Hepatocyte (in vitro differentiated cells): Measurements from ENCODE around the gene KSR2. TPM values are rescaled to one million over a fixed set of nuclear protein-coding genes. Genes with fewer than 3 reads are reported as not detected.

Experiments
- DNase-seq: peaks from one replicate; pipeline ENCODE4 v3.0.0-alpha.2; 2016; ENCODE audit warnings: low spot score
- H2AFZ ChIP-seq: fragments of 200-600 bp; sonication (generic); 2 replicates; pipeline ENCODE4 v1.6.0; 2016; ENCODE audit warnings: antibody characterized with exemption, mild to moderate bottlenecking
- H3K27ac ChIP-seq: fragments of 200-600 bp; sonication (generic); 2 replicates; pipeline ENCODE4 v1.5.1; 2016; ENCODE audit warnings: mild to moderate bottlenecking
- H3K27me3 ChIP-seq: fragments of 200-600 bp; sonication (generic); 2 replicates; pipeline ENCODE4 v1.6.1; 2016
- H3K36me3 ChIP-seq: fragments of 200-600 bp; sonication (generic); replicated peaks from 2 replicates; pipeline ENCODE4 v1.5.1; 2016; ENCODE audit warnings: low read depth; ENCODE audit not compliant: insufficient read depth
- H3K4me1 ChIP-seq: fragments of 200-600 bp; sonication (generic); 2 replicates; pipeline ENCODE4 v1.5.1; 2016; ENCODE audit warnings: mild to moderate bottlenecking, moderate library complexity; ENCODE audit not compliant: insufficient read depth
- H3K4me2 ChIP-seq: fragments of 200-600 bp; sonication (generic); 2 replicates; pipeline ENCODE4 v1.6.0; 2016
- H3K4me3 ChIP-seq: fragments of 200-600 bp; sonication (generic); 2 replicates; pipeline ENCODE4 v1.5.1; 2016; ENCODE audit warnings: mild to moderate bottlenecking
- H3K79me2 ChIP-seq: fragments of 200-600 bp; sonication (generic); 2 replicates; pipeline ENCODE4 v1.6.0; 2017; ENCODE audit warnings: mild to moderate bottlenecking
- H3K9me2 ChIP-seq: fragments of 200-600 bp; sonication (generic); replicated peaks from 2 replicates; pipeline ENCODE4 v1.6.0; 2017; ENCODE audit warnings: mild to moderate bottlenecking; ENCODE audit not compliant: insufficient read depth
- H3K9me3 ChIP-seq: fragments of 200-600 bp; sonication (generic); 2 replicates; pipeline ENCODE4 v1.5.1; 2016; ENCODE audit warnings: low read depth, mild to moderate bottlenecking
- H4K20me1 ChIP-seq: fragments of 200-600 bp; sonication (generic); 2 replicates; pipeline ENCODE4 v1.6.0; 2016; ENCODE audit warnings: mild to moderate bottlenecking; ENCODE audit not compliant: insufficient read depth, poor library complexity, severe bottlenecking
- EZH2 ChIP-seq: fragments of 200-600 bp; sonication (generic); IDR thresholded peaks from 2 replicates; pipeline ENCODE4 v1.6.1; 2016; ENCODE audit warnings: antibody characterized with exemption, mild to moderate bottlenecking, borderline replicate concordance
- EZH2phosphoT487 ChIP-seq: fragments of 200-600 bp; sonication (generic); IDR thresholded peaks from one replicate; pipeline ENCODE4 v1.6.1; 2018; ENCODE audit warnings: antibody characterized with exemption, mild to moderate bottlenecking, low read depth, moderate library complexity; ENCODE audit not compliant: unreplicated experiment, severe bottlenecking
- WGBS: methylation state at CpG from one replicate; pipeline ENCODE4 v1.1.6; 2016; ENCODE audit warnings: low lambda C conversion rate; ENCODE audit errors: missing lambda C conversion rate; 5-methylcytosine and 5-hydroxymethylcytosine counted together
- polyA plus RNA-seq: library from polyadenylated mRNA; unstranded; fragments of >200 nt; fragmentation: Nextera tagmentation; extraction: Ambion mirVana; gene quantifications from 2 replicates; pipeline ENCODE4 v1.2.1, GENCODE V29; 2016
- total RNA-seq: library from RNA; depleted of rRNA; stranded (reverse); fragments of >200 nt; gene quantifications from 2 replicates; pipeline ENCODE4 v1.2.3, GENCODE V29; 2014
- TF ChIP-seq, protein P1 (sequence below): fragments of 200-600 bp; sonication (generic); IDR thresholded peaks from 2 replicates; pipeline ENCODE4 v1.5.1; 2016; ENCODE audit warnings: antibody characterized with exemption, mild to moderate bottlenecking; ENCODE audit not compliant: poor library complexity

The KSR2 gene
- total and polyA plus RNA-seq, 2 experiments from 2014 or later: 0.37 to 0.46 TPM

DNA sequence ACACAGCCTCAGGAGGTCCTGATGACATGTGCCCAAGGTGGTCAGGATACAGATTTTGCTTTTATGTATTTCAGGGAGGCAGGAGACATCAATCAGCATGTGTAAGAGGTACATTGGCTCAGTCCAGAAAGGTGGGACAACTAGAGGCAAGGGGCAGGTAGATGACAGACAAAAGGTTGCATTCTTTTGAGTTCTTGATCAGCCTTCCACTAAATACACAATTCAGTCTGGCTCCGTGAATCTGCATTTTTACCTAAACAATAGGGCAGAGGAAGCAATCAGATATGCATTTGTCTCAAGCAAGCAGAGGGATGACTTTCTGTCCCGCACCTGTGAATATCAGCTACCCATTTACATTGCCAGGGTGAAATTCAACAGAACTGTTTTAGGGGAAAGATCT is 178.6 kb downstream of the KSR2 start:
- WGBS: 47% methylated on average over 2 of the region's 2 CpGs
- TF ChIP-seq EZH2 (no peak), EZH2phosphoT487 (no peak)
- TF ChIP-seq, protein P1, sequence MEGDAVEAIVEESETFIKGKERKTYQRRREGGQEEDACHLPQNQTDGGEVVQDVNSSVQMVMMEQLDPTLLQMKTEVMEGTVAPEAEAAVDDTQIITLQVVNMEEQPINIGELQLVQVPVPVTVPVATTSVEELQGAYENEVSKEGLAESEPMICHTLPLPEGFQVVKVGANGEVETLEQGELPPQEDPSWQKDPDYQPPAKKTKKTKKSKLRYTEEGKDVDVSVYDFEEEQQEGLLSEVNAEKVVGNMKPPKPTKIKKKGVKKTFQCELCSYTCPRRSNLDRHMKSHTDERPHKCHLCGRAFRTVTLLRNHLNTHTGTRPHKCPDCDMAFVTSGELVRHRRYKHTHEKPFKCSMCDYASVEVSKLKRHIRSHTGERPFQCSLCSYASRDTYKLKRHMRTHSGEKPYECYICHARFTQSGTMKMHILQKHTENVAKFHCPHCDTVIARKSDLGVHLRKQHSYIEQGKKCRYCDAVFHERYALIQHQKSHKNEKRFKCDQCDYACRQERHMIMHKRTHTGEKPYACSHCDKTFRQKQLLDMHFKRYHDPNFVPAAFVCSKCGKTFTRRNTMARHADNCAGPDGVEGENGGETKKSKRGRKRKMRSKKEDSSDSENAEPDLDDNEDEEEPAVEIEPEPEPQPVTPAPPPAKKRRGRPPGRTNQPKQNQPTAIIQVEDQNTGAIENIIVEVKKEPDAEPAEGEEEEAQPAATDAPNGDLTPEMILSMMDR: no peak
- no peak overlapping the region for H3K27ac ChIP-seq
- no peaks in the 10 kb centered on the region for H3K79me2 ChIP-seq
- H3K9me3 ChIP-seq: no peaks in the 10 kb centered on the region
- H3K4me3 ChIP-seq: no peak overlapping the region
- no peaks in the 10 kb centered on the region for H3K36me3 ChIP-seq
- H4K20me1 ChIP-seq: no peaks in the 10 kb centered on the region
- H3K9me2 ChIP-seq: no peaks in the 10 kb centered on the region
- H3K4me1 ChIP-seq: no peaks in the 10 kb centered on the region
- no peak overlapping the region for H3K4me2 ChIP-seq
- no peaks in the 10 kb centered on the region for H3K27me3 ChIP-seq
- no peak for DNase-seq
- H2AFZ ChIP-seq: no peak overlapping the region

DNA sequence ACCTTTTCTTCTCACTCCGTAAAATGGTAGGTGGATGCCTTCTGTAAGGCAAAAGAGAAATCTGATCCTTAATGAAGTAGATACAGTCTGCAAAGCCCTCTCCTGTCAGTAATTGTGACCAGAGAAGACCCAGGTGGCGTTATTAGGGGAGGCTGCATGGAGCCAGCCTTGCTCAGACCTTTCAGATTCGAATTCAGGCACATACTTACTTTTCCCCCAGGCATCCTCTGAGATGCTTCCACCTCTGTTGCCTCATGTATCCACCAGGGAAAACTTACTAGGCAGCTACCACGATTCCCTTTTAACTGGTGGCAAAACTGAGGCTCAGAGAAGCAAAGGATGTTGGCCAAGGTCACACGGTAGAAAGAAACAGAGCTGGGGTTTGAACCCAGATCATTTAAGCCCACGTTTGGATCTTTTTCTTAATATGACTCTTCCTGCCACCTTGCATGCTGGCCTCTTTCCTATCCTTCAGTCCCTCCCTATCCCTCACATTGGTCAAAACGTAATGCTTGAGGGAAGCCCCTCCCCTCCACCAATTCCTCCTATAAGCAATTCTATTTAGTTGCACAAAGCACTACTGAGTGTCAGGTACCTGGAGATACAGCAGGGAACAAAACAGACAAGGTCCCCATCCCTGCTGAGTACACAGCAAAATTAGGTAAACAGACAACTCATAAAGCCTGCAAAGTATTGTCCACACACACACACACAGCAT is 179.4 kb downstream of the KSR2 start:
- no peak for TF ChIP-seq EZH2phosphoT487
- TF ChIP-seq, protein P1: no peak
- no peak for TF ChIP-seq EZH2

DNA sequence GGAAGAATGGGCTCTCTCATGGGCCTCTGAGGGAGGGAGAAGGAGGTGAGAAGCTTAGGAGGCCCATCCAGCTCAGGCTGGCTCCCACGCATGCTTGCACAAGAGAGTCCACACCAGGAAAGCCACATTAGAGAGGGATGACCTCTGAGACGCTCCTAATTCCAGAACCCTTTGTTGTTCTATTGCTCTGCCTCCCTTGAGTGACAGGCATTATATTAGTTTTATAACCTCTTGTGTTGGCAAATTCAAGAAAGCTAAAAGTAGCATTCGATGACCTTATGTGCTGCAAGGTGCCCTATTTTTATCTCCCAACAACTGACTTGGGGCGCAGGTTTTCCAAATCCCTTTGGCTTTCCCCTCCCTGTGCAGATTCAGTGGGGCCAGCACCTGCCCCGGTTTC is 190.1 kb downstream of the KSR2 start:
- Histone ChIP-seq H3K79me2 (no peaks in the 10 kb centered on the region), H3K36me3 (no peaks in the 10 kb centered on the region), H4K20me1 (no peaks in the 10 kb centered on the region), H3K4me2 (no peak overlapping the region), H2AFZ (no peak overlapping the region), H3K4me3 (no peak overlapping the region), H3K4me1 (no peaks in the 10 kb centered on the region), H3K9me2 (no peaks in the 10 kb centered on the region), H3K9me3 (no peaks in the 10 kb centered on the region), H3K27ac (no peak overlapping the region), H3K27me3 (no peaks in the 10 kb centered on the region)
- TF ChIP-seq, protein P1: no peak
- TF ChIP-seq EZH2: no peak
- TF ChIP-seq EZH2phosphoT487: no peak
- DNase-seq: no peak
- 84% methylated on average over 5 of the region's 5 CpGs for WGBS

More for the DNA sequence above, 179.4 kb downstream of the KSR2 start:
- H3K9me2 ChIP-seq: no peaks in the 10 kb centered on the region
- no peaks in the 10 kb centered on the region for H3K36me3 ChIP-seq
- H3K27me3 ChIP-seq: no peaks in the 10 kb centered on the region
- no peaks in the 10 kb centered on the region for H3K79me2 ChIP-seq
- DNase-seq: no peak
- H3K9me3 ChIP-seq: no peaks in the 10 kb centered on the region
- H3K4me1 ChIP-seq: no peaks in the 10 kb centered on the region
- H2AFZ ChIP-seq: no peak overlapping the region
- no peak overlapping the region for H3K27ac ChIP-seq
- H3K4me3 ChIP-seq: no peak overlapping the region
- 56% methylated on average over 7 of the region's 7 CpGs for WGBS
- H3K4me2 ChIP-seq: no peak overlapping the region
- no peaks in the 10 kb centered on the region for H4K20me1 ChIP-seq
